CD4-positive, alpha-beta T cell treated with Interleukin-2 at 100 ng/mL for 4 hours (primary cell): ENCODE results near the gene CLRN2.

Experiments
- DNase-seq: peaks from one replicate; pipeline ENCODE4 v3.0.0-alpha.2; 2020; ENCODE audit warnings: low spot score

CLRN2 gene

DNA sequence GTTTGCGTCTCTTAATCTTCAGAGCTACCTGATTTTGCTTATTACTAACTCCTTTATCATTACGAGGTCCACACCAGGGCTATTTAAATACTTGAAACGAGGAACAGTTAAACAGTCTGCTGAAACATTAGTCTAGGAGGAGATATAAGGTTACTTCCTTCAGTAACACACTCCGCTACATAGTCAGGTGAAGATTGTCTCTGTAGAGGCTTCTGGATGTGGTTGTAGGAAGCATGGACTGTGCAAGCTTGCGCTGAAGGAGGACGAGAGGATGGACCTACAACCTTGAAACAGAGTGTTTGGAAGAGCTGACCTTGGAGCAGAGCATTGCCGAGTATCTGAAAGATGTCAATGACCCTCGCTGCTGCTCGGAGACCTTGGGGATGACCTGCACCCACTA is at the start of gene CLRN2:
Gene CLRN2 (plus strand): TSS at position 301 of the 400 bp plus-strand sequence. CDS start 102 bp downstream, outside the sequence.
- no peak for DNase-seq

DNA sequence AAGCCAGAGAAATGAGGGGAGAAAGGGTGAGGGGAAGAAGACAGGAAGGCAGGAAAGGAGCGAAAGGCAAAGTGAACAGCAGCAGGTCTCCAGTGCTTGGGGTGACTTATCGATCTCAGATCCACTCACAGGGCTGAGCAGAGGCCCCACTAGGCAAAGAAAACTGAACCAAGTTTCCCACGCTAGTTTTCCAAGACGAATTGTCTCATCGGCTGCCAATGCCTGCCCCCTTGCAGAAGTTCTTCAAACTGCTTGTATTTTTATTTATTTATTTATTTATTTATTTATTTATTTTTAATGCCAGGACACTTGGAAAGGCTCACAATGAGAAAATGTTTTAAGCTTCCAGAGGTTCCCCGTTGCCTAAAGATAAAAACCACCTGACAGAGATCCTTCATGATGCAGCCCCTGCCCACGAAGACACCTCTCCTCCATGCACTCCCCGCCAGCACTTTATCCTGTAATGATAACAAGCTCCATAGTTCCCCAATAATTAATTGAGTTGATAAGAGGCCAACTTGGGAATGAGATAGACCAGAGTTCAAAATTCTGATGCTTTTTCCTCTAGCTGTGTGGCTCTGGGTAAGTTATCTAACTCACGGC is 46.2 kb upstream of the CLRN2 start:
- DNase-seq, result no peak

GRCh38 chr4:17469931-17470674 is 44.9 kb upstream of the CLRN2 start:
- no peak for DNase-seq

DNA sequence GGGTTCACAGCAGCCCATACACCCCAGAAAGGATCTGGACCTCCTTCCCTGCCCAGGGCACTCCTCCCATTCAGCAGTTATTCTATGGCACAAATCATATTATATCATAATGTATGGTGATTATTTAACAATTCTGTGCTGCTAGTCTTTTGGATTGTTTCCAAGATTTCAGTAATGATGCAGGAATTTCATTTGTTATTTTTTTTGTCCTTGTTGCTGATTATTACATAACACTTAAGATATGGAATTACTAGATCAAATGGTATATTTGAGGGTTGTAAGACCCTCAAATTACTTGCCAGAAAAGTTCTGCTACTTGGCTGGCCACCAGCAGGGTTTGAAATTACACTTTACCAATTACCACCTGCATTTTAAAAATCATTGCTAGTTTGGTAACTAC is 39.5 kb upstream of the CLRN2 start:
- no peak for DNase-seq

DNA sequence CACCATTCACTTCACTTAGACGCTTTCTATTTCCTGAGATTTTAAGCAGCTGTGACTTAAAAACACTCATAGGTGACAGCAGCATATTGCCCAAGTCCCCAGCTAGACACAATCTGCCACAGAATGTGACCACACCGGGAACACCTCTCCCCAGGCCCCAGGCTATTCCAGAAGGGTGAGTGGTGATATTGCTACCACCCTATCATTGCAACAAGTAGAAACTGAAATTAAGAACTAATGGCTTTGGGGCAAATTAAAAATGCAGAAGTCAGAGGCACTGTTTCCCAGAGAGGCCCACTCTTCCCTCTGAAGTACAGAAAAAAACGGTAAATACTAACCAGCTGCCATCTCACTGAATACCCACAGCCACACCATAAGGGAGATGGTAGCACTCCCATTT is 38.1 kb upstream of the CLRN2 start:
- no peak for DNase-seq

GRCh38 chr4:17477774-17478472 is 37.0 kb upstream of the CLRN2 start:
- DNase-seq, result no peak

- DNase-seq, result no peak
Observed at GRCh38 chr4:17480210-17480927, 34.6 kb upstream of the CLRN2 start.

DNA sequence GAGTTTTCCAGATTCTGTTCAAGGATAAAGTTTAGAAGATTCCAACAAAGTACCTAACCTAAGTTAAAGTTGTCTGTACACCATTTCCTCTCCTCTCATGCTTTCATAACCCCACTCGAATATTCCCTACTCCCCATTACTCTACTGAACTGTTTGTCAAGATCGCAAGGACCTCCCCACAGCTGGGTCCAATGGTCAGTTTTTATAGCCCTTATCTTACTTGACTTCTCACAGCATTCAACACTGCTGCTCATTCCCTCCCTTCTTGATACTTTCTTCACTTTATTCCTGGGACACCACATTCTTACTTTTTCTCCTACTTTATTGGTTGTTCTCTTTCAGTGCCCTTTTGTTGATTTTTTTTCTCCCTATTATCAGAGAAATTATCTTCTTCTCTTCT is 34.0 kb upstream of the CLRN2 start:
- no peak for DNase-seq

DNA sequence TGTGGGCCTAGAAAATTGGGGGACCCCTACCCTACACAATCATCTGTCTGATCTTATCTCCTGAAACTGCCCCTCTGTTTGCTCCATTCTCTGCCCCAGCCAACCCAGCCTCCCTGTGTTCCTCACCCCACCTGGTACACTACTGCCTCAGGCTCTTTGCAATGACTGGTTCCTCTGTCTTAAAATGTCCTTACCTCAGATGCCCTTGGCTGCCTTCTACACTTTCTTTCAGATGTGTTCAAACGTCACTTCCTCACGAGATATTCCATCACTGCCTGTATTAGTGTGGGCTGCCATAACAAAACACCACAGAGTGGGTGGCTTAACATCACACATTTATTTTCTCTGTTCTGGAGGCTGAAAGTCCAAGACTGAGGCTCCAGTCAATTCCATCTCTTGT is 32.2 kb upstream of the CLRN2 start:
- DNase-seq, result no peak

GRCh38 chr4:17489123-17489522 is 25.8 kb upstream of the CLRN2 start:
- DNase-seq, result no peak

DNA sequence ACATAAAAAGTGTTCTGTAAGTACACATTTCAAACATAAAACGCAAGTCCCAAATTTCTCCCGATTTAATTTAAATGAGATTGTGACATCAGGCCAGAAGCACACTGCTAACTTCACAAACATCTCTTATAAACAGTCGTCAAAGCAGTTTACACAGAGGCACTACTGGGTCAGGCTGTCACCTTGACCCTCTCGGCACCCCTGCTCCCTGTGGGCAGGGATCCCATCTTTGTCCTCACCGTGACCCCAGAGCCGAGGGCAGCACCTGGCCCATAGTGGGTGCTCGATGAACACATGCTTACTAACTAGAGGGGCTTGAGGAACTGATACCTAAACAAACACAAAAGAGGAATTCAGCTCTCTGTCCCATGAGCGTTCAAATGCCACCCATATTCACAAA is 25.2 kb upstream of the CLRN2 start:
- no peak for DNase-seq

GRCh38 chr4:17490575-17491059 is 24.3 kb upstream of the CLRN2 start:
- DNase-seq, result no peak

DNA sequence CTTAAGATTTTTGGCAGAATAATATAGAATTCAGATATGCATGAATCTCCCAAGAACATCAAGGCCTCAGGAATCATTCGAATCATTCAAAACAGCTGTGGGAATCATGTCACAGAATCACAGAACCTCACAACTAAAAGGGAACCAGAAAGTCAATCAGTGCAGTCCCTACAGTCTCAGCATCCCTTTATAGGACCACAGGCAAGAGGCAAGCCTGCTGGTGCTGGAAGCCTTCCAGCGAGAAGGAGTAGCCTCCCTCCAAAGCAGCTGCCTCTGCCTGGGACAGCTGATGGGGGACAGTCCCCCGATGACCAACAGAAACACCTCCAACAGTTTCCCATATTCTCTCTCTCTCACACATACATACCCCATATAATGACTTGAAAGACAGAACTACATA is 23.8 kb upstream of the CLRN2 start:
- no peak for DNase-seq

DNA sequence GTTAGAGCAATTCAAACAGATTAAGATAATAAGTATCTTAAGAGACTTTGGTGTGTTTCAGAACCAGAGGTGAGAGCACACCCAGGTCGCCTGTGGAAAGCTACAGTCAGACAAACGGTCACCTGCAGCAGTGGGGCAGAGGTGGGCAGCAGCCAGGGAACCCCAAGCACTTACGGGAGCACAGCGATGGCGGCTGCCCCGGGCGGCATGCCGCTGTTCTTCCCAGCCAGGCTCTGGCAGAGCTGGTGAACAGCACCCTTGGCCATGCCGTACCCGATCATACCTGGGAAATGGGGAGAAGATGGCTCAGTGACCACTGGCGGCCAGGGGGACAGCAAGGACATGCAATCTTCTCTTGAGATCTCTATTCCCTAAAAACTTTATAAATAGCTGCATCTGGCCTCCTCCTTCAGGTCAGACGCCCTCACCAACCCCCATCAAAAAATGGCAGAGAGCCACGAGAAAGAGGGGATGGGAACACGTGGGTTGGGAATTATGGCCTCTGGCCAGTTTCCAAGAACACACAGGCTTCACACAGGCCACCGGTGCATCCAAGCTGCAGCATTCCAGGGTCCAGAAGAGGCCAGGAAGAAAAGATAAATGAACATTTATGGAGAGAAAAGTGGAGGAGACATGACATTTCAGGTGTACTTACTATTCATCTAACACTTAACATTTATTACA is 22.8 kb upstream of the CLRN2 start:
- DNase-seq, result no peak

DNA sequence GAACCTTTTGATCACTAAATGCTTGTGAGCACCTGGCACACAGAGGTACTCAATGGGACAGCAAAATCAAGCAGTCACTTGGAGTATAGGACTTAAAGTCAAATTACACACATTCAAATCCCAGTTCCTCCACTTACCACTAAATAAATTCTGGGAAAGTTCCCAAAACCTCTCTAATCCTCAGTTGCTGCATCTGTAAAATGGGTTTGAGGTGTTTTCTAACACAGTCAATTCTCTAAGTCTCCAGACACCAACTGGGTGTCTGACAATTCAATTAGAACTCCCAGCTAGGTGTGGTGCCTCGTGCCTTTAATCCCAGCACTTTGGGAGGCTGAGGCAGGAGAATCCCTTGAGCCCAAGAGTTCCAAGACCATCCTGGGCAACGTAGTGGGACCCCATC is 22.1 kb upstream of the CLRN2 start:
- DNase-seq, result no peak

GRCh38 chr4:17493619-17494018 is 21.3 kb upstream of the CLRN2 start:
- no peak for DNase-seq

GRCh38 chr4:17494258-17495190 is 20.4 kb upstream of the CLRN2 start:
- no peak for DNase-seq

DNA sequence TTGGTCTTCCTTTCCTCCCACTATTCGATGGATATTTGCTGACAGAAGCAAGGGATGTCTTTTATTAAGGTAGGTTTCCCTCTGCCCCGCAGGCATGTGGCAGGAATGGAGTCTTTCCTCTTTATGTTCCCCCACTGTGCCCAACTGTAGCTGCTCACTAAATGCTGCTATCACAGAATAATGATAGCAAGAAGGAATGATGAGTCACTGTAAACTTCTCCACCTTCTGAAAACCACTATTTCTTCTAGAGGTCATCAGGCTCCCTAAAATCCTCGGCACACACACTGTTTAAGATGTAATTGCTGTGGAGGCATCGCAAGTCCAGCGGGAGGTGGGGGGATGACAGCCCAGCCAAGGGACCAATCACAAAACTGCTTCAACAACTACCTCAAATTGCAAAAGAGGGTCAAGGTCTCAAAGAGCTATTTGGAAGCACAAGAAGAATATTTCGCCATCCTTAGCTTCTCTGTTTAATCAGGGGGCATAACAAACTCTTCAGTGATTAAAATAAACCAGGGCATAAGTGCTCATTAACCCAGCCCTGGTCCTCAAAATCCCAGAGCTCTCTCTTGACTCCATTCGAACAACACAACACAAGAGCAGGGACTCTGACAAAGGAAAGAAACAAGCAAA is 17.0 kb upstream of the CLRN2 start:
- DNase-seq, result no peak

DNA sequence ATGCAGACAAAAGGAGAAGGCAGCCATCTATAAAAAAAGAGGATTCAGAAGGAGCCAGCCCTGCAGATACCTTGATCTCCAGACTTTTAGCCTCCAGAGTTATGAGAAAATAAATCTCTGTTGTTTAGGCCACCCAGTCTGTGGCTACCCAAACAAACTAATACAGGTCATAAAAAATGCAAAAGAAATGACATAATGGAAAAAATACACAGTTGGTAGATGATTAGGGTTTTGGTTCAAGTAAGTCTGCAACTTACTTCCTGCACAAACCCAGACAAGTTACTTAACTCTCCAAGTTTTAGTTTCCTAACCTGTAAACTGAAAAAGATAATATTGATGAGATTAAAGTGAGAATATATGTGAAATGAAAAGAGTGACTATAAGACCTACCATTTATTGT is 14.4 kb upstream of the CLRN2 start:
- DNase-seq, result no peak

DNA sequence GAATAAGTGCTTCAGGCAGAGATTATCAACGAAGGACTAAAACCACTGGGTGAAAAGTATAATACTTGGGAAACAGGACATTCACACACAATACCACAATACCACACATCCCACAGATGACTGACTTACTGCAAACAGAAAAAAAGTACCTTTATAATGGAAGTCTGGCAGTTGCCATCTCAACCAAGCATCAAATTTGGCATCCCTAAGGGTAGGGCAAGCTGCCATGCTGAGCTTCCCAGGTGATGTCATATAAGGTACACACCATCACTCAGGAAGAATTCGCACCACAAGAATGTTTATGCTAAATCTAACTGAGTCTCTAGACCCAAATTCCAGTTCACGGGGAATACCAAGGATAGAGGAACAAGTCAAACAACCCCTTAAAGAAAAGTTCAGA is 12.2 kb upstream of the CLRN2 start:
- no peak for DNase-seq
